DND-41 (cell line): Measurements from ENCODE around the gene KAZN.

Source experiments
- EZH2 ChIP-seq: IDR thresholded peaks from 3 replicates; pipeline ENCODE4 v1.6.1; 2012; ENCODE audit warnings: borderline replicate concordance, low read depth, mild to moderate bottlenecking, moderate library complexity, low read length, inconsistent platforms; ENCODE audit not compliant: severe bottlenecking
- TF ChIP-seq, protein P1 (sequence below): IDR thresholded peaks from 2 replicates; pipeline ENCODE4 v1.5.1; 2012; ENCODE audit warnings: borderline replicate concordance, low read length, moderate library complexity, mild to moderate bottlenecking; ENCODE audit not compliant: poor library complexity, severe bottlenecking; ENCODE audit errors: extremely low read depth

DNA sequence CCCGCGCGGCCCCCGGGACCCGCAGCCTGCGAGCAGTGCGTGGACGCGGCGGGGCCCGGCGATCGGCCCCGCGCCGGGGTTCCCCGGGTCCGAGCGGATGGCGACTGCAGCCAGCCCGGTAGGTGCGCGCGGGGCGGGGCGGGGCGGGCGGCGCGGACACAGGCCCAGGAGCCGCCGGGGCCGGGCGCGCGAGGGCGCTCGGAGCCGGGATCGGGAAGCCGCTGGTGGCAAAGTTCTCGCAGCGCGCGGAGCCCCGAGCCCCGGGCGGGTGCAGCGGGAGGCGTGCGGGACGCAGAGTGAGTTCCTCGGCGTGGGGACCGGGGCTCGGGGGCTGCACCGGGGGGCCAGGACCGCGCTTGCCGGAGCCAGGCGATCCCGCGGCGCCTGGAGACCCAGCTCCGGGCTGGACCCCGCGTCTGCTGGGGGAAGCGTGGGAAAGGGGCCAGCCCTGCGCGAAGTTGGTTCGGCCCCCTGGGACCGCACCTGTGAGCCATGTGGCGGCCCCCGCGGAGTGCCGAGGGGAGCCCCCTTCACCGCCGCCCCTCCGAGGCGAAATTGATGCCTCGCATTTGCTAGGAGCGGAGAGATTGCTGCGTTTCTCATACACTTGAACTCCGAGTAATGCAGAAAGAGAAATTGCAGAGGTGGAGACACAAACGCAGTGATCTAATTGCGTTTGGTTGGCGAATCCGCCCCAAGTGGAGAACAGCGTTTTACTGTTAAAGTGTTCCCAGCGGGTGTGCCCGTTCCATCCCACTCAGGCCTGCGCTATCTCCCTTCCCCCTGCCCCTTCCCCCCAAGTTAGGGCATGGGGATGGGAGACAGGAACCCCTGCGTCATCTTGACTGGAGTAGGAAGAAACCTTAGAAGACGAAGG lies 326.2 kb downstream of the KAZN start:
- TF ChIP-seq, protein P1, sequence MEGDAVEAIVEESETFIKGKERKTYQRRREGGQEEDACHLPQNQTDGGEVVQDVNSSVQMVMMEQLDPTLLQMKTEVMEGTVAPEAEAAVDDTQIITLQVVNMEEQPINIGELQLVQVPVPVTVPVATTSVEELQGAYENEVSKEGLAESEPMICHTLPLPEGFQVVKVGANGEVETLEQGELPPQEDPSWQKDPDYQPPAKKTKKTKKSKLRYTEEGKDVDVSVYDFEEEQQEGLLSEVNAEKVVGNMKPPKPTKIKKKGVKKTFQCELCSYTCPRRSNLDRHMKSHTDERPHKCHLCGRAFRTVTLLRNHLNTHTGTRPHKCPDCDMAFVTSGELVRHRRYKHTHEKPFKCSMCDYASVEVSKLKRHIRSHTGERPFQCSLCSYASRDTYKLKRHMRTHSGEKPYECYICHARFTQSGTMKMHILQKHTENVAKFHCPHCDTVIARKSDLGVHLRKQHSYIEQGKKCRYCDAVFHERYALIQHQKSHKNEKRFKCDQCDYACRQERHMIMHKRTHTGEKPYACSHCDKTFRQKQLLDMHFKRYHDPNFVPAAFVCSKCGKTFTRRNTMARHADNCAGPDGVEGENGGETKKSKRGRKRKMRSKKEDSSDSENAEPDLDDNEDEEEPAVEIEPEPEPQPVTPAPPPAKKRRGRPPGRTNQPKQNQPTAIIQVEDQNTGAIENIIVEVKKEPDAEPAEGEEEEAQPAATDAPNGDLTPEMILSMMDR = peak; percentile 6
- TF ChIP-seq EZH2 = no peak
